ENCODE measurements around the gene NDST1.

NDST1 gene

DNA sequence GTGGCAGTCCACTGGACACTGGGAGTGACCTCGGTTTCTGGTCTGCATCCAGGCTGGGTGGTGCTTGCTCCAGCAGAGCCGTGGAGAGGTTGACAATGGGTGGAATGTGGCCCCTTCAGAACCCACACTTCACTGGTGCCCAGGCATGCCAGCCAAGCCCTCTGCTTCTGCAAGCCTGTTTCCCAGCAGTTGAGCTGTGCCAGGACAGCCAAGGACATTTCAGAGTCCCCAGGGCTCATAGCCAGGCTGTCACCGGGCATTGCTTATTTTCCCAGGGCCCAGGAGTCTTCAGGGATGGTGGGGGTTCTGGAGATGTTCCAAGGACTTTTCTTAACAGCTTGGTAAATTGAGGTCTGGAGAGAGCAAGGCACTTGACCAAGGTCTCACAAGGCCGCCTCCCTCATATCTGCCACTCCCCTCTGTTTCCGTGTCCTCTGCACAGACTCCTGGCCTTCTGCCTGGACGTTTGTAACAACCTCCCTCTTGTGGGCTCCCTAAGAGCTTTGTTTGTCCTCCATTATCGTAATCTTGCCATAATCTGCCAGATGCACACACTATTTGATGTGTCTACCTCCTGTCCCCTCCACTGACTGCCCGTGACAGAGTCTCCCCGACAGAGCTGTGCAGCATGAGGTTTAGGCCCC lies 3.8 kb upstream of the NDST1 start:
- no peak overlapping the region for H3K4me3 ChIP-seq (ENCODE audit: low read depth in 1 of 2, low read length in 2 of 2)
- DNase-seq: no peak
- no peak overlapping the region for H3K4me2 ChIP-seq (ENCODE audit: insufficient read depth, low read length)
- H3K27ac ChIP-seq (ENCODE audit: low read length): no peak overlapping the region
- H3K27me3 ChIP-seq (ENCODE audit: insufficient read depth, low read length, poor library complexity): peaks cover 1% of the 10 kb centered on the region
- TF ChIP-seq EZH2 (IDR thresholded peaks at IDR 0.05; ENCODE audit: borderline replicate concordance, low read depth, low read length, severe bottlenecking) (no peak), CTCF (IDR thresholded peaks at IDR 0.05; ENCODE audit: borderline replicate concordance, extremely low read depth, low read length, poor library complexity, severe bottlenecking) (no peak)
- H3K79me2 ChIP-seq (ENCODE audit: insufficient read depth, low read length): no peaks in the 10 kb centered on the region
- no peaks in the 10 kb centered on the region for H3K9me3 ChIP-seq (ENCODE audit: insufficient read depth, low read length, severe bottlenecking)
- H4K20me1 ChIP-seq (ENCODE audit: insufficient read depth, low read length): no peaks in the 10 kb centered on the region
- no peak for ATAC-seq (ENCODE audit: insufficient read depth, low read depth)
- H3K4me1 ChIP-seq (ENCODE audit: insufficient read depth, low read length): peaks cover 10% of the 10 kb centered on the region; the same call in 1 of the 2 replicates
- H3K9ac ChIP-seq (ENCODE audit: low read depth, low read length): no peak overlapping the region
- no peak overlapping the region for H2AFZ ChIP-seq (ENCODE audit: low read depth, low read length)
- H3K36me3 ChIP-seq (ENCODE audit: insufficient read depth, low read length): no peaks in the 10 kb centered on the region

DNA sequence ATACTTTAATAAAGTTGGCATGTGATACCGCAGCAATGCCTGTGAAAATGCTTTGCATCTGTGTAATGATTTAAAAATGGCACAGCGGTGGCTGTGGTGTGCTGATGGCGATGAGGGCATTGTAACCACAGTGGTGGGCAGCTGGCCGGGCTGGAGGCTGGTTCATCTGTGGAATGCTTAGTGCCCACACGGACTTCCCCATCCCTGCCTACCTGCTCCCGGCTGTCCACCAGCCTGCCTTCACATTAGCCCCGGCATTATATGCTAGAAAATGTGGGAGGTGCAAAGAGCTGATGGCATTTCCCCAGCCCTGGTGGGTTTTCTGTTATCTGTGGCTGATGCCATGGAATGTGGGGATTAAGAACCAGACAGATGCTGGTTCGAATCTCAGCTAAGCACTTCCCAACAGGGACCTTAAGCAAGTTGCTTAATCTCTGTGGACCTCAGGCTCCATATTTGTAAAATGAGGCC lies 2.9 kb upstream of the NDST1 start:
- no peaks in the 10 kb centered on the region for H3K79me2 ChIP-seq (ENCODE audit: insufficient read depth, low read length)
- no peak overlapping the region for H3K4me3 ChIP-seq (ENCODE audit: low read depth in 1 of 2, low read length in 2 of 2)
- no peak overlapping the region for H3K27ac ChIP-seq (ENCODE audit: low read length)
- no peaks in the 10 kb centered on the region for H4K20me1 ChIP-seq (ENCODE audit: insufficient read depth, low read length)
- peaks cover 10% of the 10 kb centered on the region; the same call in 1 of the 2 replicates for H3K4me1 ChIP-seq (ENCODE audit: insufficient read depth, low read length)
- DNase-seq: no peak
- no peak overlapping the region for H3K4me2 ChIP-seq (ENCODE audit: insufficient read depth, low read length)
- H3K36me3 ChIP-seq (ENCODE audit: insufficient read depth, low read length): no peaks in the 10 kb centered on the region
- no peaks in the 10 kb centered on the region for H3K9me3 ChIP-seq (ENCODE audit: insufficient read depth, low read length, severe bottlenecking)
- H3K9ac ChIP-seq (ENCODE audit: low read depth, low read length): no peak overlapping the region
- no peaks in the 10 kb centered on the region for H3K27me3 ChIP-seq (ENCODE audit: insufficient read depth, low read length, poor library complexity)
- ATAC-seq (ENCODE audit: insufficient read depth, low read depth): no peak
- no peak overlapping the region for H2AFZ ChIP-seq (ENCODE audit: low read depth, low read length)
- TF ChIP-seq CTCF (IDR thresholded peaks at IDR 0.05; ENCODE audit: borderline replicate concordance, extremely low read depth, low read length, poor library complexity, severe bottlenecking) (no peak), EZH2 (IDR thresholded peaks at IDR 0.05; ENCODE audit: borderline replicate concordance, low read depth, low read length, severe bottlenecking) (no peak)

- no peak overlapping the region for H3K27ac ChIP-seq (ENCODE audit: low read length)
- no peak for ATAC-seq (ENCODE audit: insufficient read depth, low read depth)
These were observed 2.1 kb upstream of the NDST1 start for GRCh38 chr5:150505816-150506215.

More at GRCh38 chr5:150505816-150506215, 2.1 kb upstream of the NDST1 start:
- TF ChIP-seq CTCF (IDR thresholded peaks at IDR 0.05; ENCODE audit: borderline replicate concordance, extremely low read depth, low read length, poor library complexity, severe bottlenecking): no peak
- no peak for TF ChIP-seq EZH2 (IDR thresholded peaks at IDR 0.05; ENCODE audit: borderline replicate concordance, low read depth, low read length, severe bottlenecking)
- Histone ChIP-seq H3K79me2 (ENCODE audit: insufficient read depth, low read length) (no peaks in the 10 kb centered on the region), H3K36me3 (ENCODE audit: insufficient read depth, low read length) (no peaks in the 10 kb centered on the region), H2AFZ (ENCODE audit: low read depth, low read length) (no peak overlapping the region), H3K9me3 (ENCODE audit: insufficient read depth, low read length, severe bottlenecking) (no peaks in the 10 kb centered on the region), H3K9ac (ENCODE audit: low read depth, low read length) (no peak overlapping the region), H4K20me1 (ENCODE audit: insufficient read depth, low read length) (no peaks in the 10 kb centered on the region), H3K4me2 (ENCODE audit: insufficient read depth, low read length) (no peak overlapping the region), H3K4me3 (ENCODE audit: low read depth in 1 of 2, low read length in 2 of 2) (no peak overlapping the region), H3K4me1 (ENCODE audit: insufficient read depth, low read length) (peaks cover 10% of the 10 kb centered on the region; the same call in 1 of the 2 replicates), H3K27me3 (ENCODE audit: insufficient read depth, low read length, poor library complexity) (no peaks in the 10 kb centered on the region)
- no peak for DNase-seq
